Activated naive CD8-positive, alpha-beta T cell treated with anti-CD3 and anti-CD28 coated beads for 36 hours (primary cell): ENCODE data around the gene RCL1. TPM values are rescaled to one million over a fixed set of nuclear protein-coding genes. Genes with fewer than 3 reads are reported as not detected.

Source experiments
- DNase-seq: peaks from one replicate; pipeline ENCODE4 v3.0.0; 2021
- H3K27ac Mint-ChIP-seq: one replicate; pipeline ENCODE4 v1.8.0; 2022; ENCODE audit warnings: mild to moderate bottlenecking, moderate library complexity, mixed read lengths
- H3K27me3 Mint-ChIP-seq: one replicate; pipeline ENCODE4 v1.8.0; 2022; ENCODE audit warnings: mild to moderate bottlenecking, mixed read lengths
- H3K36me3 Mint-ChIP-seq: one replicate; pipeline ENCODE4 v1.8.0; 2021; ENCODE audit warnings: mild to moderate bottlenecking, mixed read lengths
- H3K4me1 Mint-ChIP-seq: one replicate; pipeline ENCODE4 v1.8.0; 2021; ENCODE audit warnings: mixed read lengths
- H3K4me3 Mint-ChIP-seq: one replicate; pipeline ENCODE4 v1.8.0; 2022; ENCODE audit warnings: mild to moderate bottlenecking, moderate library complexity, mixed read lengths
- H3K9me3 Mint-ChIP-seq: one replicate; pipeline ENCODE4 v1.8.0; 2022; ENCODE audit warnings: mixed read lengths
- total RNA-seq, 2 experiments: library from RNA; stranded (reverse); gene quantifications; one replicate each; pipeline ENCODE4 v1.2.3, GENCODE V29; 2021

The RCL1 gene
- total RNA-seq, 2 experiments from 2014 or later = 37.9 to 38.6 TPM

DNA sequence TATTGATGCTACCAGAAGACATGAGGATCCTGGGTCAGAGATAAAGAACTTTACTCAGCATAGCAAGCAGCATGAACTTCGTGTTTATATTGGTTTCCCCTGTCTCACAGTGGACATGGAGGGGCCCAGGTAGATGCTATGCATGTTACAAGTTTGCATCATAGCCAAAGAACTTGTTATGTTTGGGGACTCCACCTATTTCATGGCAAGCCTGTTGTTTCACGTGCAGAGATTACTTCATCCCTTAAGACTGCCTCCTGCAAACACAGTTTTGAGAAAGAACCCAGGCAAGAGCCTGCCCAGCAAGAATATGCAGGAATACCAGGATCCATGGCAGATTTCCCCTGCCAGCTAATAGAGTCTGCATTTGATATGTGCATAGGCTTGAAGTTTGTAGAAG is 68.4 kb downstream of the RCL1 start:
- Mint-ChIP-seq H3K4me3 (no peak overlapping the region), H3K36me3 (peaks cover 55% of the 10 kb centered on the region), H3K27me3 (no peaks in the 10 kb centered on the region), H3K4me1 (peaks cover 15% of the 10 kb centered on the region), H3K9me3 (no peaks in the 10 kb centered on the region), H3K27ac (no peak overlapping the region)
- DNase-seq = no peak

DNA sequence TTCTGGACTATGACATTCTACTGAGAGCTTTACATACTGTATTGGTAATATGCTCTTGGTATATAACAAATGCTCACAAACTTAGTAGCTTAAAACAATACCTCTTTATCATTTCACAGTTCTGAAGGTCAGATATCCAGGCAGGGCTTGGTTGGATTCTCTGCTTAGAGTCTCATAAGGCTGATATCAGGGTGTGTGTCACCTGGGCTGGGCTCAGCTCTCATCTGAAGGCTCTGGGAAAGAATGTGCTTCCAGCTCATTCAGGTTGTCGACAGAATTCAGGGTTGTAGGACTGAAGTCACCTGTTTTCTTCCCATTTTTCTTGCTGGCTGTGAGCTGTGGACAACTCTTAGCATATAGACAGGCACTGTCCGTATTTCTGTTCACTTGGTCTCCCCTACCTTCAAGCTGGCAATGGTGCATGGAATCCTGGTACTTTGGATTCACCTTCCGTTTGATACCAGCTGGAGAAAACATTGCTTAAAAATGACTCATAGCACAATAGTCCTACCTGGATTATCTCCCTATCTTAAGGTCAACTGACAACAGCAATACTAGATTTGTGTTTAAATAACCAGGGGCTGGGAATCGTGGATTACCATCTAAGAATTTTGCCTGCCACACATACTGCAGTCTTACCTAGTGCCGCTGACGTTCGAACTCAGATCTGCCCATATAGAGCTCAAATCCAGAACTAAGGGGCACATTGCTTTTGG is 69.2 kb downstream of the RCL1 start:
- no peak overlapping the region for H3K27ac Mint-ChIP-seq
- no peak overlapping the region for H3K4me3 Mint-ChIP-seq
- H3K4me1 Mint-ChIP-seq = peaks cover 10% of the 10 kb centered on the region
- no peaks in the 10 kb centered on the region for H3K9me3 Mint-ChIP-seq
- DNase-seq = no peak
- H3K36me3 Mint-ChIP-seq = peaks cover 49% of the 10 kb centered on the region
- H3K27me3 Mint-ChIP-seq = no peaks in the 10 kb centered on the region

DNA sequence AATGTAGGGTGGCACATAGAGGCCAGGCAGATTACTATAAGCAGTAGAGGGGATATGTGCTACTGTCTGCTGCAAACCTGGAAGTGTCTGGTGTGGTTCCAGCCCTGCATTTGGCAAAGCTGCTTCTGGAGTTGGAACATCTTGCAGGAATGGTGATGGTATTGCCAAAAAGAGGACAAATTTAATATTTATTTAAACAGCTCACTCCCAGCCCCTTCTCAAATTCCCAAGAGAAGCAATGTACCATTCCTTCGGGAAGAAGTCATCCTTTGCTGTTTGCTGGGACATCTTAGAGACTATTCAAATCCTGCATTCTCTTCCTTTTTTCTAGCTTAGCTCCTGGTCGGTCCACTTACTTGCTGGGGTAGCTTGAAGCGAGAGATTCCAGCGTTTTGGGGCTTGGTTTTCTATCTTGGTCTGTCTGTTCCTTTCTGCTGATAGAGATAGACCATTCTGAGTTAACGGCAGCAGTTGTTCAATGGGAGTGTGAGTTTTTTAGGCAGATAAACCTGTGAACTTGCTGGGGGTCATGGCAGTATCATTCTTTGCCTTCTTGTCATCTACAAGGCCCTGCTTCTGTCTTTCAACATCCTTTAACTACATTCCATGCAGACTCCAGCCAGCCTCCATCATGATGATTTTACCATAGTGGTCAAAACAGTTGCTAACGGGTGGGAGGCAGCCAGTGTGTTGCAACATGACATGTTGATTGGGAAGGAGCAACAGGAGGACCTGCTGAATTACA is 69.9 kb downstream of the RCL1 start:
- no peak for DNase-seq
- Mint-ChIP-seq H3K4me3 (no peak overlapping the region), H3K27ac (no peak overlapping the region), H3K9me3 (no peaks in the 10 kb centered on the region), H3K27me3 (no peaks in the 10 kb centered on the region), H3K4me1 (peaks cover 6% of the 10 kb centered on the region), H3K36me3 (peaks cover 44% of the 10 kb centered on the region)

DNA sequence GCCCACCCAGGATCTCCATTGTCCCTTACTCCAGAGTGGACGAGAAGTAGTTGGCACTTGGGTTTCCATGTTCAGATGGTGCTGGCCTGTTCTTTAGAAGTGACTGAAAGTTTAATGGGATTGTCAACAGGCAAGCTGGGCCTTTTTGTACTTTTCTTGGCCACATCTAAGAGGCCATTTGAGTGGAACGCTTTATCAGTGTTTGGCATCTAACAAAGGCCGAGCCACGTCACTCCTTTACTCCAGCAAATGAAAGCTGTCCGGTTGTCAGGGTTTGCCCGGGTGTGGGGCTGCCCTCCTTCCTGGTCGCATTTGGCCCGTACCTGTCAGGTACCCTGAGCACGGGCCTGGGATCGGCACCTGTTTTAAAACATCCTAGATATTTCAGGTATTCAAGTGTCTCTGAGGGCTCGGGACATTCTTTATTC is 71.5 kb downstream of the RCL1 start:
- H3K36me3 Mint-ChIP-seq = peaks cover 38% of the 10 kb centered on the region
- DNase-seq = no peak
- no peaks in the 10 kb centered on the region for H3K27me3 Mint-ChIP-seq
- peaks cover 6% of the 10 kb centered on the region for H3K4me1 Mint-ChIP-seq
- no peak overlapping the region for H3K27ac Mint-ChIP-seq
- H3K4me3 Mint-ChIP-seq = no peak overlapping the region
- H3K9me3 Mint-ChIP-seq = no peaks in the 10 kb centered on the region

DNA sequence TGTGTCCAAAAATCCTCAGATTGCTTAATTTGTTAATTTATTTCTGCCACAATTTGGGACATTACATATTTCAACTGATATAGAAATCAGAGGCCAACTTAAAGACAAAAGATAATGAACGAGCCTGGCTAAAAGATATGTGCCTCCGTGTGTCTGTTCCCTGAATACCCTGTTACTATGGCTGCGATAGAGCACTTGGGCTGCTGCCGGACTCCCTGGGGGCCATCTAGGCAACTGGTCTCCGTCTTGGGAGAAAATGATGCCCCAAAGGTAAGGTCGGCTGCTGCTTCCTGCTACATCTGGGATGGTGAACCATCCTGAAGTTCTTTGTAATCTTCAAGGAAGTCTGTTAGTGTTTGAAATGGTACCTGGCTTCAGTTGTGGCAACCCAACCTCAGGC is 72.0 kb downstream of the RCL1 start:
- Mint-ChIP-seq H3K4me3 (no peak overlapping the region), H3K36me3 (peaks cover 35% of the 10 kb centered on the region), H3K9me3 (no peaks in the 10 kb centered on the region), H3K27me3 (no peaks in the 10 kb centered on the region), H3K27ac (no peak overlapping the region), H3K4me1 (peaks cover 6% of the 10 kb centered on the region)
- no peak for DNase-seq

DNA sequence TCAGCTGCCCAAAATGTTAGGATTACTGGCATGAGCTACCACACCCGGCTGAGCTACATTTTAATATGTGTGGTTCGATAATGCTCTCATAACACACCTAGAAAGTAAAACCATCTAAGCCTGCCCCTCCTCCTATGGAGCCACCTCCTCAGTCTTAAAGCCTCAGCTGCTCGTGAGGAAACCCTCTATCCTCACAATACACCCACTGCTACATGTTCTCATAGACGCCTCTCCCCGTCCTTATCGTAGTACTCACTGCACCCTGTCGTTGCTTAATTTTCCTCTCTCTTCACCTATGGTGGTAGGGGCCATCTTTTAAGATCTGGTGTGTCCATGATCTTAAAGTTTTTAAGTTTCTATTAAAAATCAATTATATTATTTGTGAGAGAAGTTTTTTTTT is 72.9 kb downstream of the RCL1 start:
- no peak for DNase-seq
- peak overlapping the region; percentile 27 for H3K27ac Mint-ChIP-seq
- no peak overlapping the region for H3K4me3 Mint-ChIP-seq

DNA sequence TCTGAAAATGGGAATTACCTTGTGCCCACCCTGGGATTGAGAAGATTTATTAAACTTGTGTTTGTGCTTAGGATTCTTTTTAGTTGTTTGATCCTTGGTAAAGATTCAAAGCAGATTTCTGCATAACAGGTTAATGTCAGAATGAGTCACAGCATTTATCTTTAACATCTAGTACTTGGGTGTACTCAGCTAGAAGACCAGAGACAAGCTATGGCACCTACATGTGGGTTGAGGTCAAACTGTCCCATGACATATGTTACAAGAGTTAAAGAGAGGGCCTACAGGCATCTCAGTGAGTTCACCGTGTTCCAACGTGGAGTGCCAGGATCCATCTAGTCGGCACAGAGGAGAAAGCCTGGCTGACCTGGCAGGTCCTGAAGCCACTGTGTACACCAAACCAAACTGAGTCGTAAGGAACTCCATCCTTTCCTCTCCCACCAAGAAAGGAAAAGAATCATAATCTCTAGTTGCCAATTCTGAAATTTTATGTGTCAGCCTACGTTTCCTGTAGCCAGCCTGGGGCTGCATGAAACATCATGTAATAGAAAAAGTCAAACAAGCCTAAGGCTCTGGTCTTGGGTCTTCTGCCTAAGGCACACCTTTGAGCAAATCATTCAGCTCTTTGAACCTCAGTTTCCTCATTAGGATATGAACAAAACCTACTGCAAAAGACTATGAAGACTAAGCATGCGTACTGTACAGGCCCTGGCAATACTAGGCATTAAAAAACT is 73.7 kb downstream of the RCL1 start:
- no peaks in the 10 kb centered on the region for H3K9me3 Mint-ChIP-seq
- H3K36me3 Mint-ChIP-seq = peaks cover 30% of the 10 kb centered on the region
- no peak overlapping the region for H3K27ac Mint-ChIP-seq
- H3K4me1 Mint-ChIP-seq = peaks cover 6% of the 10 kb centered on the region
- H3K27me3 Mint-ChIP-seq = no peaks in the 10 kb centered on the region
- no peak for DNase-seq
- H3K4me3 Mint-ChIP-seq = no peak overlapping the region

More for the DNA sequence above, 72.9 kb downstream of the RCL1 start:
- no peaks in the 10 kb centered on the region for H3K27me3 Mint-ChIP-seq
- H3K4me1 Mint-ChIP-seq = peaks cover 6% of the 10 kb centered on the region
- H3K9me3 Mint-ChIP-seq = no peaks in the 10 kb centered on the region
- H3K36me3 Mint-ChIP-seq = peaks cover 32% of the 10 kb centered on the region

DNA sequence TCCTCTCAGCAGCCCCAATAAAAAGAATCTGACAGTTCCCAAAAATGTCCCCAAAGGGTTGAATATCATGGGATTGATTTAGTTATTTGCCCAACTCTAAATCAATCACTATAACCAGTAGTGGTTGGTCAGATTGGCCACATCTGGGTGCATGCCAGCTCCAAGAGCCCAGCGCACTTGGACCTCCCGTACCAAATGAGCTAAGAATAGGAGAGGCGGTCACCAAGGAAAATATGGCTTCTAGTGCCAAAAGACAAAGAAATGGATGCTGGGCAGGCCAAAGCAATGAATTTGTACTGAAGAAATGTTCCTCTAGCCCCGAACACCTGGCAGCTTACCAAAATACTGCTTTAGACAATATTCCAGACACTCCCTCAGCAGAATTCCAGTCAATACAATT is 80.3 kb downstream of the RCL1 start:
- Mint-ChIP-seq H3K4me3 (no peak overlapping the region), H3K27me3 (no peaks in the 10 kb centered on the region), H3K4me1 (peaks cover 2% of the 10 kb centered on the region), H3K9me3 (no peaks in the 10 kb centered on the region), H3K27ac (no peak overlapping the region), H3K36me3 (peaks cover 28% of the 10 kb centered on the region)
- DNase-seq = no peak

DNA sequence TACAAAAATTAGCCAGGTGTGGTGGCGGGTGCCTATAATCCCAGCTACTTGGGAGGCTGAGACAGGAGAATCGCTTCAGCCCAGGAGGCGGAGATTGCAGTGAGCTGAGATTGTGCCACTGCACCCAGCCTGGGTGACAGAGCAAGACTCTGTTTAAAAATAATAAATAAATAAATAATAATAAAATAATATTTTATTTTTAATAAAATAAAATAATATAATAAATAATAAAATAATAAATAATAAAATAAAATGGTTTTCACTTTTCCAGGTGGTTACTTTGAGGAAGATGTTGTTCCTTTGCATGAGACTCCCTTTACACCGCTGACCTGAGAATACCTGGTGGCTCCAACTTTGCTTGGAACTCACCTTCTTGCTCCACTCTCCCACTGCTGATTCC is 82.8 kb downstream of the RCL1 start:
- Mint-ChIP-seq H3K9me3 (no peaks in the 10 kb centered on the region), H3K27ac (no peak overlapping the region), H3K36me3 (peaks cover 26% of the 10 kb centered on the region), H3K4me3 (no peak overlapping the region), H3K27me3 (no peaks in the 10 kb centered on the region), H3K4me1 (peaks cover 2% of the 10 kb centered on the region)
- no peak for DNase-seq

DNA sequence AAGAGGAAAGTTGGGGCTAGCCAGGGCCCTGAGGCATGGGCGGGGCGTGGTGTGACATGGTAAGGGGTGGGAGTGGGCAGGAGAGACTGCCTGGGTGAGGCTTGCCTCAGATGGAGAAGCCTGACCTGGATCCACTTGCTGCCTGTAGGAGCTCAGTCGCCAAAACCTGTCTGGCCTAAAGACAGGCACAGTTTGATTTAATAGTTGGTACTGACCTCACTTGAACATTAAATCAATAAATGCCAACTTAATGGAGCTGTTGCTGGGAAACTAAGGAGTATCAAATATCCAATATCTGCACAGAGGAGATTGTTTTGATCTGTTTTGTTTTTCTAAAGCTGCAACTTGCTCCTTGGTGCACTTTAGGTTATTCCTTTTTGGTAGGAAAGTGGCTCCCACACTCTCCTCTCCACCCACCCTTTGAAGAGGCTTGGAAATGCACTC is 86.4 kb downstream of the RCL1 start:
- peaks cover 2% of the 10 kb centered on the region for H3K4me1 Mint-ChIP-seq
- H3K36me3 Mint-ChIP-seq = peaks cover 16% of the 10 kb centered on the region
- H3K4me3 Mint-ChIP-seq = no peak overlapping the region
- no peak for DNase-seq
- H3K9me3 Mint-ChIP-seq = no peaks in the 10 kb centered on the region
- no peaks in the 10 kb centered on the region for H3K27me3 Mint-ChIP-seq
- no peak overlapping the region for H3K27ac Mint-ChIP-seq

DNA sequence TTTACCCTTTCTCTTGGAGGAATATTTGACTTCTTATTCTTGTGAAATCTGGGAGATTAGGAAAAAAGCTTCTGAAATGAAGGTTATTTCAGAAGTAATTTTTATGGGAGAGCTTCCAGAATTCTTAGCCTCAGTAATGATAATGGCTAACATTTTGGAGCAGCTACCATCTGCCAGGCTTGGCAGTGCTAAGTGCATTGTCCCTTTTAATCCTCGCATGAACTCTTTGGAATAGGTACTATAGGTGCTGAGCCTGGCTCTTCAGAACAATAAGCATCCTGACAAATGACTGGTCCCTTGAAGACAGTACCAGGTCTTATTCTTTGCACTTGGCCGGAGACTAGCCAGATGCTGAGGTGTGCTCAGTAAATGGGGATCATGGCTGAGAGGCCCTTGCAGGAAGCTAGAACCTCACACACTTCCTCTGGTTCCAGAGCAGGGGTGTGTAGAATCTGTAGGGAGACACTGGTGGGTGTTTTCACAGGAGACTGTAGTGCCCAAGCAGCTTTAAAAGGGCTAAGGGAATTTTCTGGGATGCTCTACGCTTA is 90.7 kb downstream of the RCL1 start:
- H3K9me3 Mint-ChIP-seq = no peaks in the 10 kb centered on the region
- H3K4me3 Mint-ChIP-seq = no peak overlapping the region
- H3K36me3 Mint-ChIP-seq = peaks cover 14% of the 10 kb centered on the region
- no peak overlapping the region for H3K27ac Mint-ChIP-seq
- H3K27me3 Mint-ChIP-seq = no peaks in the 10 kb centered on the region
- no peaks in the 10 kb centered on the region for H3K4me1 Mint-ChIP-seq
- no peak for DNase-seq

DNA sequence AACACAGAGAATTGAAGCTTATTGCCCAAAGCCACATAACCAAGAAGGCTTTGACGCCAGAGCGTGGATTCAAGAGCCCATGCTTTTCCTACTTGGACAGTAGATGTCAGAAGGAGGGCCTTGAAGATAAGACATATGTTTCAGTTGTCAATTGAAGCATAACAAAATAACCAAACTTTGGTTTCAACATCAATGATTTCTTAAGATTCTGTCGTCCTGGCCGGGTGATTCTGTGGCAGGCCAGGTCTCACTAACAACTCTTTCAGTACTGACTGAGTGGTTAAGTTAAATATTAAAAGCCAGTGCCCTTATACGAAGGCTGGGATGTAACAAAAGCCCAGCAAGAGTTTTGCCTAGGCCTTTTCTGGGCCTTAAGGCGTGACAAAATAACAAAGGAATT is 94.0 kb downstream of the RCL1 start:
- H3K4me3 Mint-ChIP-seq = no peak overlapping the region
- no peaks in the 10 kb centered on the region for H3K27me3 Mint-ChIP-seq
- no peak for DNase-seq
- no peak overlapping the region for H3K27ac Mint-ChIP-seq
- H3K4me1 Mint-ChIP-seq = no peaks in the 10 kb centered on the region
- H3K9me3 Mint-ChIP-seq = peaks cover 1% of the 10 kb centered on the region
- peaks cover 18% of the 10 kb centered on the region for H3K36me3 Mint-ChIP-seq

DNA sequence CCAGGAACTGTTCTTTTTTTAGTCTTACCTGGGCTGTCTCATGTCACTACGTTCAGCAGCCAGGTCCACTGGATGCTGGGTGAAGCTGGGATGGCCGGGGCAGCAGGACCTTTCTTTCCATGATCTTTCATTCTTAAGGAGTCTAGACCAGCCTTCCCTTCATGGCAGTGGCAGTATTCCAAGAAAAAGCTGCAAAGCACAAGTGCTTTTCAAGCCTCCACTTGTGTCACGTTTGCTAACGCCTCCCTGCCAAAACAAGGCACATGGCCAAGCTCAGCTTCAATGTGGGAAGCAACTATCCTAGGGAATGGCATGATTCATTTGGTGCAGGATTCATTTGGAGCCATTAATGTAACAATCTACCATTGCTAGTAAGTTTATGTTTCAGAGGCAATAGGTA is 94.8 kb downstream of the RCL1 start:
- H3K9me3 Mint-ChIP-seq = peaks cover 1% of the 10 kb centered on the region
- H3K27me3 Mint-ChIP-seq = no peaks in the 10 kb centered on the region
- no peak overlapping the region for H3K4me3 Mint-ChIP-seq
- DNase-seq = no peak
- H3K36me3 Mint-ChIP-seq = peaks cover 18% of the 10 kb centered on the region
- no peaks in the 10 kb centered on the region for H3K4me1 Mint-ChIP-seq
- H3K27ac Mint-ChIP-seq = no peak overlapping the region

DNA sequence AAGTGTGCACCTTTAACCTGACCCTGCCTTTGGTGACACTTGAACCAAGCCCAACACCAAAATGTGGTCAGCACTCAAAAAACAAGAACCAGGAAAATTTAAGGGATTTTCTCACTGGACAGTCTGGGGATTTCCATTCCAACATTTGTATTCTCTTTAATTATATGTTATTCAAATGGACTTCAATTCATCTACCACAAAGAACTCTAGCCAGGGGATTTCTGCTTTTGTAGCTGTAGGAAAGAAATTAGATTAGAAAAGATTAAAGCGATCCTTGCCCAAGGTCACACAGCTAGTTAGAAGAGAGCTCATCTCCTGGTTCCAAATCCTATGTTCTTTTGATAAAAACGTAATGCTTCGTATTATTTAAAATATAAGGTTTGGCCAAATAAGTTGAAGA is 97.5 kb downstream of the RCL1 start:
- Mint-ChIP-seq H3K4me1 (no peaks in the 10 kb centered on the region), H3K4me3 (no peak overlapping the region), H3K27ac (no peak overlapping the region), H3K36me3 (peaks cover 10% of the 10 kb centered on the region), H3K27me3 (no peaks in the 10 kb centered on the region), H3K9me3 (peaks cover 1% of the 10 kb centered on the region)
- DNase-seq = no peak

DNA sequence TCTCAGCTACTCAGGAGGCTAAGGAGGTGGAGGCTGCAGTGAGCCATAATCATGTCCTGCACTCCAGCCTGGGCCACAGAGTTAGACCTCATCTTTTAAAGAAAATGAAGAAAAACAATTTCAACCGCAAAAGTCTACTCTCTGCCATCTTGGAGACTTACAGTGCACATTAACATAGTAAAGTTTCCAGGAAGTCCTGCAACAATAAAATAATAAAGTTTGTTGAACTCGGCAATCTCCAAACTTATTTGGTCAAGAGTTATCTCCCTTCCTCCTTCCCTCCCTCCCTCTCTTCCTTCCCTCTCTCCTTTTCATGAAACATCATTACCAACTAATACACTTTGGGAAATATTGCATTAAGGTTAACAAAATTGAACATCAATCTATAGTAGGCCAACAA is 98.2 kb downstream of the RCL1 start:
- no peaks in the 10 kb centered on the region for H3K4me1 Mint-ChIP-seq
- no peak overlapping the region for H3K27ac Mint-ChIP-seq
- H3K4me3 Mint-ChIP-seq = no peak overlapping the region
- H3K27me3 Mint-ChIP-seq = no peaks in the 10 kb centered on the region
- DNase-seq = no peak
- peaks cover 1% of the 10 kb centered on the region for H3K9me3 Mint-ChIP-seq
- peaks cover 10% of the 10 kb centered on the region for H3K36me3 Mint-ChIP-seq
